Measurements from ENCODE around the gene FMN1.
"Not testable (repeated sequence)": the region's sequence is repeated elsewhere in the genome, so short reads cannot be mapped to it uniquely, and the experiment has no call there.

Gene FMN1

DNA sequence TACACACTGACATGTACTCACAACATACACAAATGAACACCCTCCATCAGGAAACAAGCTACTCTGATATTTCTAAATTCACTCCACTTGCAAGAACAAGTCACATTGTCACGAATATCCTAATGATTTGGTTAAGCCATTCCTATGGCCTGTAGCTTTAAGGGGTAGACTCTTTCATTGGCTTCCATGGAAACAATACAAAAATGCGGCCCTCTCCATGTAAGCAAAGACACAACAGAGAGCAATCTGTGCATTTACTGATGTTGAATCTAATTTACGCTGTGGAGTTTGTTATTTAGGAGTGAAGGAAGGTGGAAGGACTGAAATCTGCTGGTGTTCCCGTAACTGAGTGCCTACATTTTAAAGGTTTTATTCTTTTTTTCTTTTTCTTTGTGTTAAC is 114.5 kb downstream of the FMN1 start:
- no peaks in the 10 kb centered on the region for H3K36me3 ChIP-seq (ENCODE audit: control insufficient read depth, insufficient read depth, low read length)
- no peak overlapping the region for H3K4me3 ChIP-seq (ENCODE audit: low read length)
- H3K27me3 ChIP-seq (ENCODE audit: control insufficient read depth, insufficient read depth, low read length): no peaks in the 10 kb centered on the region
- no peaks in the 10 kb centered on the region for H3K9me3 ChIP-seq (ENCODE audit: control insufficient read depth, insufficient read depth, low read length)
- H3K27ac ChIP-seq (ENCODE audit: low read length): no peak overlapping the region
- DNase-seq (ENCODE audit: low read depth, low spot score): no peak
- no peaks in the 10 kb centered on the region for H3K4me1 ChIP-seq (ENCODE audit: control insufficient read depth, insufficient read depth, low read length)
- WGBS (ENCODE audit: insufficient coverage, insufficient read length): no CpG with 5 or more reads among the region's 4 CpGs

DNA sequence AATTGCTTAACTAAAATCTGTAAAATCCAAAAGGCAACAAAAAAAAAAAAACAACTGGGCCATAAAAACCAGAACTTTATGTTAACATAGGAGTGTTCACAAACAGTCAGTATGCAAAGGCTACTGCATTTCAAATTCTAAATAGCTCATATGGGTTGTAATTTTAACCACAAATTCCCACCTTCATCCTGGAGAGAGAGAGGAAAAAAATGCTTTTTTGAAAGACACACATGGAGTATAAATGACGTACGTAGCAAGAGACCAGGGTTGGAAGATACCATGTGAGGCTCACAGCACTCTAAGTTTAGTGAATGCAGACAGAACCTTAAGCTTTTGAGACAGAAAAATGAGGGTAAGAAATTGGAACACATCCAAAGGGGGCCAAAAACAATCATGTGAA is 115.9 kb downstream of the FMN1 start:
- DNase-seq (ENCODE audit: low read depth, low spot score): no peak
- H3K36me3 ChIP-seq (ENCODE audit: control insufficient read depth, insufficient read depth, low read length): no peaks in the 10 kb centered on the region
- H3K4me1 ChIP-seq (ENCODE audit: control insufficient read depth, insufficient read depth, low read length): no peaks in the 10 kb centered on the region; the same call in 1 of the 2 replicates
- H3K27ac ChIP-seq (ENCODE audit: low read length): no peak overlapping the region
- no peaks in the 10 kb centered on the region for H3K27me3 ChIP-seq (ENCODE audit: control insufficient read depth, insufficient read depth, low read length)
- no peaks in the 10 kb centered on the region for H3K9me3 ChIP-seq (ENCODE audit: control insufficient read depth, insufficient read depth, low read length)
- no peak overlapping the region for H3K4me3 ChIP-seq (ENCODE audit: low read length)
- no CpG with 5 or more reads among the region's 2 CpGs for WGBS (ENCODE audit: insufficient coverage, insufficient read length)

DNA sequence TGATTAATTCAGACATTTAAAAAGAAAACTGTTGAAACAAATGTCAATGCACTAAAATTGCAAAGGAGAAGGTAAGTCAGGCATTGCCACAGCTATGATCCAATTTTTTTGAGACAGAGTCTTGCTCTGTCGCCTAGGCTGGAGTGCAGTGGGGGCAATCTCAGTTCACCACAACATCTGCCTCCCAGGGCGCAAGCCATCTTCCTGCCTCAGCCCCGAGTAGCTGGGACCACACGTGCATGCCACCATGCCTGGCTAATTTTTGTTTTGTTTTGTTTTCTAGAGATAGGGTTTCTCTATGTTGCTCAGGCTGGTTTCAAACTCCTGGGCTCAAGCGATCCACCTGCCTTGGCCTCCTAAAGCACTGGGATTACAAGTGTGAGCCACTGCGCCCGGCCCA is 117.6 kb downstream of the FMN1 start:
- no peaks in the 10 kb centered on the region for H3K9me3 ChIP-seq (ENCODE audit: control insufficient read depth, insufficient read depth, low read length)
- DNase-seq (ENCODE audit: low read depth, low spot score): no peak
- H3K4me1 ChIP-seq (ENCODE audit: control insufficient read depth, insufficient read depth, low read length): no peaks in the 10 kb centered on the region; the same call in 1 of the 2 replicates
- WGBS (ENCODE audit: insufficient coverage, insufficient read length): no CpG with 5 or more reads among the region's 7 CpGs
- H3K27ac ChIP-seq (ENCODE audit: low read length): no peak overlapping the region
- no peak overlapping the region for H3K4me3 ChIP-seq (ENCODE audit: low read length)
- no peaks in the 10 kb centered on the region for H3K36me3 ChIP-seq (ENCODE audit: control insufficient read depth, insufficient read depth, low read length)
- no peaks in the 10 kb centered on the region for H3K27me3 ChIP-seq (ENCODE audit: control insufficient read depth, insufficient read depth, low read length)

DNA sequence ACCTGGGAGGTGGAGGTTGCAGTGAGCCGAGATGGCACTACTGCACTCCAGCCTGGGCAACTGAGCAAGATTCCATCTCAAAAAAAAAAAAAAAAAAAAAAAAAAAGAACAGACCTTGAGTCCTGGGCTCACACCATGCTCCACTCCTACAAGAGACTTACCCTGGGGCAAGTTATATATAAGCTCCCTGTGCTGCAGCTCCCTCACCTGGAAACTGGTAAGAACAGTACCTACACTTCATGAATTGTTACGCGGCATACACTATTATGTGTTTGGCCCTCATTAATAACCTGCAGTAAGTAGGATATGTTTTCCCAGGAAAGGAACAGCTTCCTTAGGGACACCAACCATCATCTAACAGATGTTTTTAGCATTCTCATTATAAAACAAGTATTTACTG is 119.6 kb downstream of the FMN1 start:
- no peaks in the 10 kb centered on the region; the same call in 1 of the 2 replicates for H3K4me1 ChIP-seq (ENCODE audit: control insufficient read depth, insufficient read depth, low read length)
- no CpG with 5 or more reads among the region's 3 CpGs for WGBS (ENCODE audit: insufficient coverage, insufficient read length)
- H3K9me3 ChIP-seq (ENCODE audit: control insufficient read depth, insufficient read depth, low read length): no peaks in the 10 kb centered on the region
- no peak overlapping the region for H3K4me3 ChIP-seq (ENCODE audit: low read length)
- no peaks in the 10 kb centered on the region for H3K36me3 ChIP-seq (ENCODE audit: control insufficient read depth, insufficient read depth, low read length)
- no peak overlapping the region for H3K27ac ChIP-seq (ENCODE audit: low read length)
- no peaks in the 10 kb centered on the region for H3K27me3 ChIP-seq (ENCODE audit: control insufficient read depth, insufficient read depth, low read length)
- DNase-seq (ENCODE audit: low read depth, low spot score): no peak

DNA sequence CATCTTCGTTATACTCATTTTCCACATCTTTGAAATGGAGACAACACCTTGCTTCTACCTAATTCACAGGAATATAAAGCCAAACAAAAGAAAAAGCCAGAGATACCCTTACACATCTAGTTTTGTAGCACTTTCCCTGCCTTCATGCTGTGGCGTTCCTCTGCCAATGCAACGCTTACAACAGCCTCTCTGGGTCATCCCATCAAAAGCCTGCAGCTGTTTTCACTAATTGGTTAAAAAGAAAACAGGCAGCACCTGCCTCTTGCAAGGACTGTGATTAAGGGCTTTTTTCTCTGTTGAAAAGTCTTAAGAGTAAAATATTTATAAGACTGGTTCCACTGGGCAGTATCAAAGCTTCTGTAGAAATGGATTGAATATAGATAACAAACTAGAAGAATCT is 120.3 kb downstream of the FMN1 start:
- Histone ChIP-seq H3K9me3 (ENCODE audit: control insufficient read depth, insufficient read depth, low read length) (no peaks in the 10 kb centered on the region), H3K4me3 (ENCODE audit: low read length) (no peak overlapping the region), H3K27ac (ENCODE audit: low read length) (no peak overlapping the region), H3K36me3 (ENCODE audit: control insufficient read depth, insufficient read depth, low read length) (no peaks in the 10 kb centered on the region), H3K27me3 (ENCODE audit: control insufficient read depth, insufficient read depth, low read length) (no peaks in the 10 kb centered on the region), H3K4me1 (ENCODE audit: control insufficient read depth, insufficient read depth, low read length) (peaks cover 1% of the 10 kb centered on the region)
- WGBS (ENCODE audit: insufficient coverage, insufficient read length): no CpG with 5 or more reads among the region's 3 CpGs
- DNase-seq (ENCODE audit: low read depth, low spot score): no peak

DNA sequence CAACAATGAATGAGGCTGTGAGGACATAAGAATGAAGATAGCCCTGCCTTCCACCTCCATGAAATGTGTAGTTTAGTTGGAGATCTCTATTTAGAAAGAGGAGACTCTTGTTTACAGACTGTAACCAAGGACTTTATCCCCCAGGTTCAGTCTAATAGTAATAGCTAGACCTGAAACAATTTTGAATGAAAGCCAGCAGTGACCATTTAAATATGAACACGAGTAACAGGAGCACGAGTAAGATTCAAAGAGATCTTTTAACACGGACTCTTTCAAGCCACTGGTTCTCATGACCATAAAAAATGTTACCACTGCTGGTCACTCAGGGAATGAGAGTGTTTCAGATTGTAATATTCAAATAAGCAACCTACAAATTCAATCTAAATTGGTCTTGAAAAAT is 123.1 kb downstream of the FMN1 start:
- WGBS (ENCODE audit: insufficient coverage, insufficient read length): no CpG with 5 or more reads among the region's 3 CpGs
- peaks cover 10% of the 10 kb centered on the region for H3K4me1 ChIP-seq (ENCODE audit: control insufficient read depth, insufficient read depth, low read length)
- no peaks in the 10 kb centered on the region for H3K27me3 ChIP-seq (ENCODE audit: control insufficient read depth, insufficient read depth, low read length)

DNA sequence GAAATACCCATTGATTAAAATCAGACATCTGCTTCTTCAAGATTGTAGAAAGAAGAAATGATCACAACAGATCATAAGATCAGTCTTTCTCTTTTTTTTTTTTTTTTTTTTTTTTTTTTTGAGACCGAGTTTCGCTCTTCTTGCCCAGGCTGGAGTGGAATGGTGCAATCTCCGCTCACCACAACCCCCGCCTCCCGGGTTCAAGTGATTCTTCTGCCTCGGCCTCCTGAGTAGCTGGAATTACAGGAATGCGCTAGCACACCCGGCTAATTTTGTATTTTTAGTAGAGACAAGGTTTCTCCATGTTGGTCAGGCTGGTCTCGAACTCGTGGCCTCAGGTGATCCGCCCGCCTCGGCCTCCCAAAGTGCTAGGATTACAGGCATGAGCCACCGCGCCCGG is 124.6 kb downstream of the FMN1 start:
- not testable (repeated sequence) for H3K9me3 ChIP-seq (ENCODE audit: control insufficient read depth, insufficient read depth, low read length); H3K36me3 ChIP-seq (ENCODE audit: control insufficient read depth, insufficient read depth, low read length); DNase-seq (ENCODE audit: low read depth, low spot score); H3K4me3 ChIP-seq (ENCODE audit: low read length); H3K27ac ChIP-seq (ENCODE audit: low read length); H3K27me3 ChIP-seq (ENCODE audit: control insufficient read depth, insufficient read depth, low read length); H3K4me1 ChIP-seq (ENCODE audit: control insufficient read depth, insufficient read depth, low read length)
- WGBS (ENCODE audit: insufficient coverage, insufficient read length): no CpG with 5 or more reads among the region's 16 CpGs

More for the DNA sequence above, 123.1 kb downstream of the FMN1 start:
- Histone ChIP-seq H3K4me3 (ENCODE audit: low read length) (no peak overlapping the region), H3K36me3 (ENCODE audit: control insufficient read depth, insufficient read depth, low read length) (no peaks in the 10 kb centered on the region), H3K27ac (ENCODE audit: low read length) (no peak overlapping the region), H3K9me3 (ENCODE audit: control insufficient read depth, insufficient read depth, low read length) (no peaks in the 10 kb centered on the region)
- DNase-seq (ENCODE audit: low read depth, low spot score): no peak

DNA sequence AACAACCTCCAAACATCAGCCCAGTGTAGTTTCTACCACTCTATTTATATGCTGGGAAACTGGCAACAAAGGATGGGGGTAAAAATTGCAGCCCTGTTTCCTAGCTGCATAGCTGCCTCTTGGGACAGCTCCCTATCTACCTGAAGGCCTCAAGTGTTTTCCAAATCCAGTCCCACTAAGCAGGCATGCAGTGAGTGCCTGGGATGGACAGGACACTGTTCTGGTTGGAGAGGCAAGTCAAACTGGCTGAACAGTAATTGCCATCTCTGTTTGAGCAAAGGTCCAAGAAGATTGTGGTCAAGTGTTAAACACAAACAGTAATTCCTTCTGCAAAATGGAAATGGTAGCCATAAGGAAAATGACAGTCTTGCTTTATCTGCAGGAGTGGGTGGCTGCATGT is 125.4 kb downstream of the FMN1 start:
- Histone ChIP-seq H3K27ac (ENCODE audit: low read length) (no peak overlapping the region), H3K27me3 (ENCODE audit: control insufficient read depth, insufficient read depth, low read length) (no peaks in the 10 kb centered on the region), H3K4me1 (ENCODE audit: control insufficient read depth, insufficient read depth, low read length) (peaks cover 10% of the 10 kb centered on the region), H3K36me3 (ENCODE audit: control insufficient read depth, insufficient read depth, low read length) (no peaks in the 10 kb centered on the region), H3K4me3 (ENCODE audit: low read length) (no peak overlapping the region), H3K9me3 (ENCODE audit: control insufficient read depth, insufficient read depth, low read length) (no peaks in the 10 kb centered on the region)
- no peak for DNase-seq (ENCODE audit: low read depth, low spot score)

DNA sequence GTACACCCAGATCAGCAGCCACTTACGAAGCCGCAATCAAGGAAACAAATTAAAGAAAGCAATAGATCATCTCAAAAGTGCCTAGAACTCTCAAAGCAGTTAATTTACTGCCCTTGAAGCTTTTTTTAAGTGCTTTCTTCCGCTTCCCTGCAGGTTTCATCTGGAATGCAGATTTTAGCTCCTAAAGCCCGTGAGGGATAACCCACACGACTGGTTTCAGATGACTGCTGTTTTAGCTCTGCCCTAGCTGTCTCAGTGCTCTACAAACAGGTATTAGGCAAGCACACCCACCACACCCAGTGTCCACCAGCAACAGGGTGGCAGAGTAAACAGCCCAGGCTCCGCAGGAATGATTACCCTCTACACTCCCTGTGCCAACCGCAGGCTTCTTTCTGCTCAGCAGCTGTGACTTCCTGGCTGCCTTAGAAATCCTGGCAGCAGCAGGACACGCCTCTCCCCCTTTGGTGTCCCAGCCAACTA is 126.0 kb downstream of the FMN1 start:
- Histone ChIP-seq H3K4me3 (ENCODE audit: low read length) (no peak overlapping the region), H3K36me3 (ENCODE audit: control insufficient read depth, insufficient read depth, low read length) (no peaks in the 10 kb centered on the region), H3K9me3 (ENCODE audit: control insufficient read depth, insufficient read depth, low read length) (no peaks in the 10 kb centered on the region), H3K27ac (ENCODE audit: low read length) (no peak overlapping the region), H3K4me1 (ENCODE audit: control insufficient read depth, insufficient read depth, low read length) (peaks cover 10% of the 10 kb centered on the region), H3K27me3 (ENCODE audit: control insufficient read depth, insufficient read depth, low read length) (no peaks in the 10 kb centered on the region)
- no peak for DNase-seq (ENCODE audit: low read depth, low spot score)
- no CpG with 5 or more reads among the region's 8 CpGs for WGBS (ENCODE audit: insufficient coverage, insufficient read length)

DNA sequence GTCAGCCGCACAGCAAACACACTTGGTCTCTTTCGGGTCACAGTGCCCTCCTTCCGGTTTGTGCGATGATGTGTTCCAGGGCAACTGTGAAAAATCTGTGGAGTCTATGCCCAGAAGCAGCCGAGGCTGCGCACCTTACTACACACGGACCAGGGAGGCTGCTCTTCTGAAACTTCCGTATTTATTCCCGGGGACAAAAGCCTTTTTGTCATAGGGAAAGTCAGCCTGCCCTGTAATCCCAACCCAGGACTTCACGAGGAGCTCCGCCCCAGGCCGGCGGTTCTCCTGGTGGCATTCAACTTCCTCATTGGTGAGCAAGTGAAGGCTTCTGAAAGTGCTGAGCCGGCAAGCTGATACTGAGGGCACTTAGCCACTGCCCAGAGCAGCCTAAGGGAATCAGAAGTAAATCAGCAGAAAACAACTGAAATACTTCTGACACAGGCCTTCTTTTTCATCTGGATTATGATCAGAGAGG is 126.5 kb downstream of the FMN1 start:
- no peaks in the 10 kb centered on the region for H3K36me3 ChIP-seq (ENCODE audit: control insufficient read depth, insufficient read depth, low read length)
- no CpG with 5 or more reads among the region's 14 CpGs for WGBS (ENCODE audit: insufficient coverage, insufficient read length)
- H3K4me3 ChIP-seq (ENCODE audit: low read length): no peak overlapping the region
- peaks cover 10% of the 10 kb centered on the region for H3K4me1 ChIP-seq (ENCODE audit: control insufficient read depth, insufficient read depth, low read length)
- no peaks in the 10 kb centered on the region for H3K27me3 ChIP-seq (ENCODE audit: control insufficient read depth, insufficient read depth, low read length)
- DNase-seq (ENCODE audit: low read depth, low spot score): no peak
- no peak overlapping the region for H3K27ac ChIP-seq (ENCODE audit: low read length)
- no peaks in the 10 kb centered on the region for H3K9me3 ChIP-seq (ENCODE audit: control insufficient read depth, insufficient read depth, low read length)

DNA sequence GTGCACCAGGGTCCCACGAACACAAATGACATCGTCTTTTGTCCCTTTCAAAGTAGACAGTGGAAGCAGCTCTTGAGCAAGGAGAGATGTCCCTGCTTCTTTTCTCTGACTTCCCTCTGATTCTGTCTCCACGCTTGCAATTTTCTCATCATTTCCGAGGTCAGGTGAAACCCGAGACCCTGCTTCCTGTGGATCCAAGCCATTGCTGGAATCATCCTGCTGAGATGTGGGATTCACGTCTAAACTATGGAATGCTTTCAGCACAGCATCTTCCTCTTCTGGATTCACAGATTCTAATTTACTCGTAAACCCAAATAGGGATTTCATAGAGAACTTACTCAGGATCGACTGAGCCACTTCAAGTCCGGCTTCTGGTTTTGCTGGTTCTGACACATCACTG is 127.1 kb downstream of the FMN1 start:
- no peak for DNase-seq (ENCODE audit: low read depth, low spot score)
- Histone ChIP-seq H3K27ac (ENCODE audit: low read length) (no peak overlapping the region), H3K4me3 (ENCODE audit: low read length) (no peak overlapping the region), H3K9me3 (ENCODE audit: control insufficient read depth, insufficient read depth, low read length) (no peaks in the 10 kb centered on the region), H3K4me1 (ENCODE audit: control insufficient read depth, insufficient read depth, low read length) (peaks cover 10% of the 10 kb centered on the region), H3K36me3 (ENCODE audit: control insufficient read depth, insufficient read depth, low read length) (no peaks in the 10 kb centered on the region), H3K27me3 (ENCODE audit: control insufficient read depth, insufficient read depth, low read length) (no peaks in the 10 kb centered on the region)
- WGBS (ENCODE audit: insufficient coverage, insufficient read length): no CpG with 5 or more reads among the region's 9 CpGs
